ACC112 (cell line): ENCODE data around the gene NUDT17.
"Not testable (repeated sequence)": the region's sequence is repeated elsewhere in the genome, so short reads cannot be mapped to it uniquely, and the experiment has no call there.

Experiments
- H2AFZ ChIP-seq: fragments of 200-600 bp; sonication (generic); one replicate; pipeline ENCODE4 v1.6.0; 2017; ENCODE audit warnings: antibody characterized with exemption, low read length; ENCODE audit not compliant: unreplicated experiment
- H3K27ac ChIP-seq: fragments of 200-600 bp; sonication (generic); 2 replicates; pipeline ENCODE4 v1.5.1; 2014; ENCODE audit warnings: low read depth, mild to moderate bottlenecking, antibody characterized with exemption, low read length, moderate library complexity
- H3K27me3 ChIP-seq: fragments of 200-600 bp; sonication (generic); 2 replicates; pipeline ENCODE4 v1.6.1; 2014; ENCODE audit warnings: mild to moderate bottlenecking, antibody characterized with exemption, low read length, moderate library complexity, mixed read lengths; ENCODE audit not compliant: insufficient read depth
- H3K36me3 ChIP-seq: fragments of 200-600 bp; sonication (generic); 2 replicates; pipeline ENCODE4 v1.6.1; 2016; ENCODE audit warnings: mild to moderate bottlenecking, antibody characterized with exemption, low read length, moderate library complexity, mixed read lengths; ENCODE audit not compliant: insufficient read depth
- H3K4me1 ChIP-seq: fragments of 200-600 bp; sonication (generic); one replicate; pipeline ENCODE4 v1.6.1; 2016; ENCODE audit warnings: low read length, mixed read lengths; ENCODE audit not compliant: insufficient read depth, unreplicated experiment, control insufficient read depth
- H3K4me3 ChIP-seq: fragments of 200-600 bp; sonication (generic); 2 replicates; pipeline ENCODE4 v1.5.1; 2014; ENCODE audit warnings: mild to moderate bottlenecking, low read depth, low read length
- H3K79me2 ChIP-seq: fragments of 200-600 bp; sonication (generic); one replicate; pipeline ENCODE4 v1.6.0; 2016; ENCODE audit warnings: low read length; ENCODE audit not compliant: control insufficient read depth, unreplicated experiment, insufficient read depth

NUDT17 gene

GRCh38 chr1:145823565-145824498 is 21.6 kb upstream of the NUDT17 start, which contains the start of the genes POLR3C and RNF115:
Gene POLR3C (plus strand): TSS chr1:145824200. CDS start chr1:145825777, 1,577 bp downstream.
Gene RNF115 (minus strand): TSS chr1:145824095. CDS start chr1:145823873, 222 bp downstream.
- peaks cover 28% of the 10 kb centered on the region for H3K36me3 ChIP-seq
- peak within 1 kb of the TSS; percentile 98 for H3K4me3 ChIP-seq
- peaks cover 41% of the 10 kb centered on the region for H3K79me2 ChIP-seq
- H3K4me1 ChIP-seq: peaks cover 12% of the 10 kb centered on the region
- H3K27me3 ChIP-seq: no peaks in the 10 kb centered on the region
- peak within 1 kb of the TSS; percentile 88 for H2AFZ ChIP-seq
- peak within 1 kb of the TSS; percentile 75 for H3K27ac ChIP-seq

DNA sequence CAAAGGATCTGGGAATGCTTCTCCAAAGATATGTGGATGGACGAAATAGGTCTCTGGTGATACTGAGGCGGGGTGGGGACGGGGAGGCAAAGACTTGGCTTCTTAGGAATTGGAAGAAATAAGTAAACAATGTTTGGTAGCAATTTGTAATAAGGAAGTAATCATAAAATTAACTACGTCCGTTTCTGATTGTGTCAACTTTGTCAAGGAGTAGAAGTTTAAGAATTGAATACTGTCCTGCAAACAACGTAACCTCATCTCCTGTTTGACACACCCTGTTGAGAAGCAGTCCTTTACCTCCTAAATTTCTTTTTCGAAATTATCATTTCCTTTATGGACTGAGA is 21.0 kb upstream of the NUDT17 start:
- Histone ChIP-seq H3K27me3 (no peaks in the 10 kb centered on the region), H2AFZ (peak overlapping the region; percentile 88), H3K4me1 (peaks cover 12% of the 10 kb centered on the region), H3K4me3 (peak overlapping the region; percentile 98), H3K79me2 (peaks cover 38% of the 10 kb centered on the region), H3K27ac (peak overlapping the region; percentile 75), H3K36me3 (peaks cover 31% of the 10 kb centered on the region)

GRCh38 chr1:145826030-145826429 is 19.4 kb upstream of the NUDT17 start:
- Histone ChIP-seq H3K27ac (no peak overlapping the region), H3K27me3 (no peaks in the 10 kb centered on the region), H3K4me1 (peaks cover 12% of the 10 kb centered on the region), H3K79me2 (peaks cover 36% of the 10 kb centered on the region), H3K4me3 (peak overlapping the region; percentile 98), H3K36me3 (peaks cover 41% of the 10 kb centered on the region), H2AFZ (no peak overlapping the region)

DNA sequence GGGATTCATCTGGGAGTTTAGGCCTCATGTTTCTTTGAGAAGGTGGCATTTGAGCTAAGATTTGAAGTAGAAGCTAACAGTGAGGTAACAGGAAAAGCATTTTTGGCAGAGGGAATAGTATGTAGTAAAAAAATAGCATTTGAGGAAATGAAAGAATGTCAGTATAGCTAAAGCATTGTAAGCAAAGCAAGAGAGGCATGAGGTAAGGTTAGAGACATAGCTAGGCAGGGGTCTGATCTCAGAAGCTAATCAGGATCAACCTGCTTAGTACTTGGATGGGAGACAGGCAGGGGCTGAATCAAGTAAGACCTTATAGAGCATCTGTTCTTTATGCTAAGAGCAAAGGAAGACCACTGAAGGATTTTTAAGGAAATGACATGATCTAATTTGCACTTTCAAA is 17.5 kb upstream of the NUDT17 start:
- H3K27me3 ChIP-seq: no peaks in the 10 kb centered on the region
- peaks cover 50% of the 10 kb centered on the region for H3K36me3 ChIP-seq
- no peak overlapping the region for H3K27ac ChIP-seq
- peaks cover 12% of the 10 kb centered on the region for H3K4me1 ChIP-seq
- no peak overlapping the region for H3K4me3 ChIP-seq
- peaks cover 31% of the 10 kb centered on the region for H3K79me2 ChIP-seq
- H2AFZ ChIP-seq: no peak overlapping the region

- Histone ChIP-seq H3K4me1 (peaks cover 12% of the 10 kb centered on the region), H3K27me3 (no peaks in the 10 kb centered on the region), H3K36me3 (peaks cover 55% of the 10 kb centered on the region), H3K4me3 (no peak overlapping the region), H3K79me2 (peaks cover 31% of the 10 kb centered on the region), H3K27ac (no peak overlapping the region), H2AFZ (no peak overlapping the region)
Observed at GRCh38 chr1:145828367-145829026, 16.9 kb upstream of the NUDT17 start.

DNA sequence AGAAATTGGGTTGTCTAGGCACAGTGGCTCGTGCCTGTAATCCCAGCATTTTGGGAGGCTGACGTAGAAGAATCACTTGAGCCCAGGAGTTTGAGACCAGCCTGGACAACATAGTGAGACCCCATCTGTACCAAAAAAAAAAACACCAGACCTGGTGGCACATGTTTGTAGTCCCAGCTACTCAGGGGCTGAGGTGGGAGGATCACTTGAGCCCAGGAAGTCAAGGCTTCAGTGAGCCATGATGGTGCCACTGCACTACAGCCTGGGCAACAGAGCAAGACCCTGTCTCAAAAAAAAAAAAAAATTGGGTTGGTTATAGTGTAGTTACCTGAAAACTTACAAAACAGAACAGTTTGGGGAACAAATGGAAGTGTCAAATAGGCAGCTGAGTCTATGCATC is 14.6 kb upstream of the NUDT17 start:
- H3K27ac ChIP-seq, H3K4me1 ChIP-seq, H3K4me3 ChIP-seq, H3K27me3 ChIP-seq, H2AFZ ChIP-seq: not testable (repeated sequence)
- Histone ChIP-seq H3K36me3 (peaks cover 61% of the 10 kb centered on the region), H3K79me2 (peaks cover 15% of the 10 kb centered on the region)

DNA sequence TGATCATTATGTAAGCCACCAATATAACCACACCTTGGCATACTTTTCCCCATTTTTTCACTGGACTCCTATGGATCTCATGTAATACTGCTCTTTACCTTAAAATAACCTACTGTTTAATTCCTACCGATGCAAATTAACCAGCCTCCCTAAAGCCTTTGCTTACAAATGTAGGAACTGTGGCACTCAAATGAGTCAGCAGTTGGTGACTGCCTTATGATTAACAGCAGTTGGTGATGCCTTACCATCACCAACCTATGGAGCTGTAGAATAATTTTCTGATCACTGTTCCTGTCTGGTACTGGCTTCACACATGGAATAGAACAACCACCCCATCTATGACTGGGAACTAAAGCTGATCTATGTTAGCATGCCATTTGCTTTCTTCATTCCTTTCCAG is 7.8 kb upstream of the NUDT17 start:
- Histone ChIP-seq H3K4me1 (no peaks in the 10 kb centered on the region), H3K27me3 (no peaks in the 10 kb centered on the region), H3K36me3 (peaks cover 49% of the 10 kb centered on the region), H3K27ac (no peak overlapping the region), H3K79me2 (no peaks in the 10 kb centered on the region), H3K4me3 (no peak overlapping the region), H2AFZ (no peak overlapping the region)

- Histone ChIP-seq H3K27ac (no peak overlapping the region), H3K79me2 (no peaks in the 10 kb centered on the region), H3K4me3 (no peak overlapping the region), H3K4me1 (peaks cover 11% of the 10 kb centered on the region), H3K27me3 (no peaks in the 10 kb centered on the region), H3K36me3 (peaks cover 25% of the 10 kb centered on the region), H2AFZ (no peak overlapping the region)
Observed at GRCh38 chr1:145843031-145843430, 2.4 kb upstream of the NUDT17 start.

DNA sequence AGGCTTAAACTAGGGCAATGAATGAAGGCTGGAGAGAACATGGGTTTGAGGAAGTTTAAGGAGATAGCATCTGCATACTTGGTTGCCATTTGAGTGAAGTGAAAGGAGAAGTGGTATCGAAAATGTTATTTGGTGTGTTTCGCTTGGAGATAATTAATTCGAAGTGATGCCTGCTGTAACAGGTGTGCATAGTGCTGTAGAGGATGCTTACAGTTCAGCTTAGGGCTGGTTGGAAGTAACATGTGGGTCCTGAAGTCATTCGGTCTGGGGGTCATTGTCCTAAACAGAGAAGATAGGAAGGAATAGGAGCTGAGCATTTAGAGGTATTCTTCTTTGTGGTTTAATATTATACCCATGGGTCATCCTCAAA is 301 bp upstream of the NUDT17 start:
- no peaks in the 10 kb centered on the region for H3K79me2 ChIP-seq
- no peaks in the 10 kb centered on the region for H3K27me3 ChIP-seq
- H3K4me3 ChIP-seq: peak overlapping the region; percentile 69
- no peak overlapping the region for H3K27ac ChIP-seq
- no peak overlapping the region for H2AFZ ChIP-seq
- H3K36me3 ChIP-seq: peaks cover 17% of the 10 kb centered on the region; the same call in 1 of the 2 replicates
- peaks cover 25% of the 10 kb centered on the region for H3K4me1 ChIP-seq

- Histone ChIP-seq H3K79me2 (no peaks in the 10 kb centered on the region), H3K4me3 (peak overlapping the region; percentile 69), H3K27me3 (no peaks in the 10 kb centered on the region), H3K36me3 (peaks cover 19% of the 10 kb centered on the region), H3K27ac (peak overlapping the region; percentile 23; the same call in 1 of the 2 replicates), H3K4me1 (peaks cover 35% of the 10 kb centered on the region), H2AFZ (peak overlapping the region; percentile 36)
Observed at GRCh38 chr1:145846201-145846612, 777 bp downstream of the NUDT17 start.
